Measurements from ENCODE around the gene UBE2L3. TPM values are rescaled to one million over a fixed set of nuclear protein-coding genes. Genes with fewer than 3 reads are reported as not detected.
"Not testable (repeated sequence)": the region's sequence is repeated elsewhere in the genome, so short reads cannot be mapped to it uniquely, and the experiment has no call there.

UBE2L3 gene
- total and polyA plus RNA-seq, 10 of the 15 experiments (the other 5 are each of a cell fraction or from before 2014, with no cell fraction given), result 55.7 to 168 (median 113) TPM

DNA sequence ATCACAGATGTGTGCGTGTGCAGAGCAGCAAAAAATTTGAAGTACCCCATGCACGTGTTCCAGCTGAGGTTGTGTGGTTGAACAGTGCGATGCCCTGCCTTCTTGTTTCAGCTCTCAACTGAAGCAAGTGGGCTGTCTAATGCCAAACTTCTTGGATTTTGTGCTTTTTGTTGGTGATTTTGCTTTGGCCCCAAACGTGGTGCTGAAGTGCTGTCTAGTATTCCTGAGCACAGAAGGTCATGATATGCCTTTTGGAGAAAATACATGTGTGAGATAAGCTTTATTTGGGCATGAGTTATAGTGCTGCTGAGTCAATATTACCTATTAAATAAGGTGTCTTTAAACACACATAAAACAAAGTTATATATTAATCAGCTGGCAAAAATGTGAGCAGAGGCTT is 48.2 kb downstream of the UBE2L3 start:
- WGBS (ENCODE audit: insufficient coverage, insufficient replicate concordance, low lambda C conversion rate, missing lambda C conversion rate), result 64% methylated on average over 4 of the region's 4 CpGs
- Histone ChIP-seq H3K4me2 (ENCODE audit: control insufficient read depth, insufficient read depth) (no peak overlapping the region), H3K27me3 (replicated peaks in 1 of 2; ENCODE audit: control insufficient read depth in 2 of 2, insufficient read depth in 2 of 2, low read length in 1 of 2) (no peaks in the 10 kb centered on the region), H3K9me3 (replicated peaks; ENCODE audit: control insufficient read depth, insufficient read depth, low read length) (no peaks in the 10 kb centered on the region), H3K9ac (ENCODE audit: control insufficient read depth, insufficient read depth, low read length) (no peak overlapping the region), H3K4me1 (ENCODE audit: control insufficient read depth, insufficient read depth, low read length) (no peaks in the 10 kb centered on the region), H3K27ac (ENCODE audit: control insufficient read depth, insufficient read depth) (no peak overlapping the region), H3K36me3 (ENCODE audit: control insufficient read depth in 2 of 2, insufficient read depth in 2 of 2, low read length in 1 of 2) (peaks cover 20 to 27% of the 10 kb centered on the region in 2 experiments), H3K4me3 (no peak overlapping the region), H4K20me1 (ENCODE audit: control insufficient read depth, insufficient read depth) (peaks cover 3% of the 10 kb centered on the region; the same call in 1 of the 2 replicates), H3K79me2 (ENCODE audit: control insufficient read depth, insufficient read depth, low read length) (peaks cover 8% of the 10 kb centered on the region), H2AFZ (ENCODE audit: control insufficient read depth, low read depth, low read length) (no peak overlapping the region)
- TF ChIP-seq, protein P1, sequence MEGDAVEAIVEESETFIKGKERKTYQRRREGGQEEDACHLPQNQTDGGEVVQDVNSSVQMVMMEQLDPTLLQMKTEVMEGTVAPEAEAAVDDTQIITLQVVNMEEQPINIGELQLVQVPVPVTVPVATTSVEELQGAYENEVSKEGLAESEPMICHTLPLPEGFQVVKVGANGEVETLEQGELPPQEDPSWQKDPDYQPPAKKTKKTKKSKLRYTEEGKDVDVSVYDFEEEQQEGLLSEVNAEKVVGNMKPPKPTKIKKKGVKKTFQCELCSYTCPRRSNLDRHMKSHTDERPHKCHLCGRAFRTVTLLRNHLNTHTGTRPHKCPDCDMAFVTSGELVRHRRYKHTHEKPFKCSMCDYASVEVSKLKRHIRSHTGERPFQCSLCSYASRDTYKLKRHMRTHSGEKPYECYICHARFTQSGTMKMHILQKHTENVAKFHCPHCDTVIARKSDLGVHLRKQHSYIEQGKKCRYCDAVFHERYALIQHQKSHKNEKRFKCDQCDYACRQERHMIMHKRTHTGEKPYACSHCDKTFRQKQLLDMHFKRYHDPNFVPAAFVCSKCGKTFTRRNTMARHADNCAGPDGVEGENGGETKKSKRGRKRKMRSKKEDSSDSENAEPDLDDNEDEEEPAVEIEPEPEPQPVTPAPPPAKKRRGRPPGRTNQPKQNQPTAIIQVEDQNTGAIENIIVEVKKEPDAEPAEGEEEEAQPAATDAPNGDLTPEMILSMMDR (IDR thresholded peaks at IDR 0.05 in 2 of 3, conservative IDR thresholded peaks at IDR 0.05 in 1 of 3; ENCODE audit: control insufficient read depth in 2 of 3, extremely low read depth in 1 of 3, insufficient read depth in 1 of 3, low read depth in 3 of 3, low read length in 3 of 3), result no peak
- TF ChIP-seq CHD2 (IDR thresholded peaks at IDR 0.05; ENCODE audit: borderline replicate concordance, low read depth, low read length) (no peak), RB1 (IDR thresholded peaks at IDR 0.05; ENCODE audit: borderline replicate concordance) (no peak)
- DNase-seq (ENCODE audit: low read depth, low spot score) (no peak), FAIRE-seq (no peak), ATAC-seq (no peak)
- RAD21 ChIA-PET (ENCODE audit: unreplicated experiment), result no interaction called here
- intact Hi-C loops (cut with micrococcal nuclease; ENCODE audit: unreplicated experiment), result loop anchor here (5.0 kb wide), 1 partner anchor 48 kb away; the partner anchor contains the start of gene UBE2L3
- CTCF ChIA-PET, result interaction anchor here (1.4 to 2.5 kb wide), 3 partner anchors 11 to 26 kb away, joined by 4 to 14 read pairs (median 7); partner anchors contain the start of gene SDF2L1
- POLR2A ChIA-PET, result interaction anchor here (0.5 to 1.1 kb wide), 3 partner anchors 29 to 45 kb away, joined by 3 read pairs; no protein-coding TSS in a partner anchor
- in situ Hi-C loops (cut with MboI), result loop anchor here (10.0 kb wide), 1 partner anchor 521 kb away; no protein-coding TSS in a partner anchor
- SMC1A ChIA-PET (ENCODE audit: uncharacterized antibody, unreplicated experiment), result interaction anchor here (1.4 to 2.1 kb wide), 3 partner anchors 11 to 31 kb away, joined by 3 to 12 read pairs (median 6); no protein-coding TSS in a partner anchor
- no TSS peak for BruUV-seq (replicated peaks)

DNA sequence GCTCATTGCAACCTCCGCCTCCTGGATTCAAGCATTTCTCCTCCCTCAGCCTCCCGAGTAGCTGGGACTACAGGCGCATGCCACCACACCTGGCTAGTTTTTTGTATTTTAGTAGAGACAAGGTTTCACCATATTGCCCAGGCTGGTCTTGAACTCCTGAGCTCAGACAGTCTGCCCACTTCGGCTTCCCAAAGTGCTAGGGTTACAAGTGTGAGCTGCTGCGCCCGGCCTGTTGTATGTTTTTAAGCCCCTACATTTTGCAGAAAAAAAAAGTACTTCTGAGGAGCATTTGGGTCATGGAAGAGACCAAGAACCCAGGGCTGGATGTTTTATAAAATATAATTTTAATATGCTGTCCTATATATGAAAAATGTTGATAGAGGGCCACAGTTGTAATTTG is 49.8 kb downstream of the UBE2L3 start:
- not testable (repeated sequence) for DNase-seq (ENCODE audit: low read depth, low spot score); H3K4me3 ChIP-seq; H2AFZ ChIP-seq (ENCODE audit: control insufficient read depth, low read depth, low read length); H3K4me2 ChIP-seq (ENCODE audit: control insufficient read depth, insufficient read depth); H3K4me1 ChIP-seq (ENCODE audit: control insufficient read depth, insufficient read depth, low read length); H3K79me2 ChIP-seq (ENCODE audit: control insufficient read depth, insufficient read depth, low read length); ATAC-seq; H3K27me3 ChIP-seq (replicated peaks in 1 of 2; ENCODE audit: control insufficient read depth in 2 of 2, insufficient read depth in 2 of 2, low read length in 1 of 2); H4K20me1 ChIP-seq (ENCODE audit: control insufficient read depth, insufficient read depth); FAIRE-seq; H3K9me3 ChIP-seq (replicated peaks; ENCODE audit: control insufficient read depth, insufficient read depth, low read length); BruUV-seq (replicated peaks); H3K9ac ChIP-seq (ENCODE audit: control insufficient read depth, insufficient read depth, low read length); H3K27ac ChIP-seq (ENCODE audit: control insufficient read depth, insufficient read depth)
- ChIA-PET POLR2A (interaction anchor here (1.3 kb wide), 1 partner anchor 12 kb away, joined by 3 read pairs; no protein-coding TSS in a partner anchor), RAD21 (ENCODE audit: unreplicated experiment) (interaction anchor here (1.6 kb wide), 1 partner anchor 12 kb away, joined by 5 read pairs; no protein-coding TSS in a partner anchor), SMC1A (ENCODE audit: uncharacterized antibody, unreplicated experiment) (interaction anchor here (1.7 to 2.1 kb wide), 3 partner anchors 12 to 29 kb away, joined by 6 to 12 read pairs (median 6); no protein-coding TSS in a partner anchor), CTCF (interaction anchor here (1.2 to 2.5 kb wide), 4 partner anchors 9 to 14 kb away, joined by 3 to 14 read pairs (median 4); no protein-coding TSS in a partner anchor)
- in situ Hi-C loops (cut with MboI) (loop anchor here (10.0 kb wide), 1 partner anchor 523 kb away; no protein-coding TSS in a partner anchor), intact Hi-C loops (cut with micrococcal nuclease; ENCODE audit: unreplicated experiment) (loop anchor here (5.0 kb wide), 1 partner anchor 50 kb away; the partner anchor contains the start of gene UBE2L3)
- 99% methylated on average over 6 of the region's 6 CpGs for whole genome bisulfite sequencing (ENCODE audit: insufficient coverage, insufficient replicate concordance, low lambda C conversion rate, missing lambda C conversion rate)
- peaks cover 11 to 22% of the 10 kb centered on the region in 2 experiments for H3K36me3 ChIP-seq (ENCODE audit: control insufficient read depth in 2 of 2, insufficient read depth in 2 of 2, low read length in 1 of 2)
